KMS-11 (cell line): ENCODE results near the gene SHKBP1.

Experiments used
- H2AFZ ChIP-seq: fragments of 200-600 bp; sonication (generic); 2 replicates; pipeline ENCODE4 v1.6.1; 2016; ENCODE audit warnings: antibody characterized with exemption, mixed run types, low read depth
- H3K27ac ChIP-seq: fragments of 200-600 bp; sonication (generic); 2 replicates; pipeline ENCODE4 v1.6.1; 2016; ENCODE audit warnings: mild to moderate bottlenecking, mixed run types
- H3K27me3 ChIP-seq: fragments of 200-600 bp; sonication (generic); 2 replicates; pipeline ENCODE4 v1.6.1; 2017; ENCODE audit warnings: mild to moderate bottlenecking, low read depth, mixed run types, moderate library complexity; ENCODE audit not compliant: insufficient read depth
- H3K36me3 ChIP-seq: fragments of 200-600 bp; sonication (generic); 2 replicates; pipeline ENCODE4 v1.6.1; 2017; ENCODE audit warnings: mild to moderate bottlenecking, mixed run types; ENCODE audit not compliant: insufficient read depth
- H3K4me1 ChIP-seq: fragments of 200-600 bp; sonication (generic); 2 replicates; pipeline ENCODE4 v1.6.1; 2016; ENCODE audit warnings: mild to moderate bottlenecking, low read depth, mixed run types; ENCODE audit not compliant: poor library complexity, severe bottlenecking
- H3K4me2 ChIP-seq: fragments of 200-600 bp; sonication (generic); 2 replicates; pipeline ENCODE4 v1.7.0; 2016; ENCODE audit warnings: mild to moderate bottlenecking, mixed run types
- H3K4me3 ChIP-seq: fragments of 200-600 bp; sonication (generic); IDR thresholded peaks from 2 replicates; pipeline ENCODE4 v1.6.1; 2017; ENCODE audit warnings: low read depth, low read length, mixed read lengths; ENCODE audit not compliant: insufficient read depth
- H3K79me2 ChIP-seq: fragments of 200-600 bp; sonication (generic); 2 replicates; pipeline ENCODE4 v1.6.1; 2016; ENCODE audit warnings: low read depth, mixed run types; ENCODE audit not compliant: insufficient read depth
- H3K9ac ChIP-seq: fragments of 200-600 bp; sonication (generic); 2 replicates; pipeline ENCODE4 v1.6.1; 2016; ENCODE audit warnings: mild to moderate bottlenecking, mixed run types
- H4K20me1 ChIP-seq: fragments of 200-600 bp; sonication (generic); 2 replicates; pipeline ENCODE4 v1.6.1; 2016; ENCODE audit warnings: mild to moderate bottlenecking, mixed run types; ENCODE audit not compliant: insufficient read depth
- TF ChIP-seq, protein P1 (sequence below): fragments of 200-600 bp; sonication (generic); conservative IDR thresholded peaks from 2 replicates; pipeline ENCODE4 v1.6.1; 2017; ENCODE audit warnings: low read depth, mild to moderate bottlenecking, antibody characterized with exemption, low read length, moderate library complexity, mixed read lengths

Gene SHKBP1

DNA sequence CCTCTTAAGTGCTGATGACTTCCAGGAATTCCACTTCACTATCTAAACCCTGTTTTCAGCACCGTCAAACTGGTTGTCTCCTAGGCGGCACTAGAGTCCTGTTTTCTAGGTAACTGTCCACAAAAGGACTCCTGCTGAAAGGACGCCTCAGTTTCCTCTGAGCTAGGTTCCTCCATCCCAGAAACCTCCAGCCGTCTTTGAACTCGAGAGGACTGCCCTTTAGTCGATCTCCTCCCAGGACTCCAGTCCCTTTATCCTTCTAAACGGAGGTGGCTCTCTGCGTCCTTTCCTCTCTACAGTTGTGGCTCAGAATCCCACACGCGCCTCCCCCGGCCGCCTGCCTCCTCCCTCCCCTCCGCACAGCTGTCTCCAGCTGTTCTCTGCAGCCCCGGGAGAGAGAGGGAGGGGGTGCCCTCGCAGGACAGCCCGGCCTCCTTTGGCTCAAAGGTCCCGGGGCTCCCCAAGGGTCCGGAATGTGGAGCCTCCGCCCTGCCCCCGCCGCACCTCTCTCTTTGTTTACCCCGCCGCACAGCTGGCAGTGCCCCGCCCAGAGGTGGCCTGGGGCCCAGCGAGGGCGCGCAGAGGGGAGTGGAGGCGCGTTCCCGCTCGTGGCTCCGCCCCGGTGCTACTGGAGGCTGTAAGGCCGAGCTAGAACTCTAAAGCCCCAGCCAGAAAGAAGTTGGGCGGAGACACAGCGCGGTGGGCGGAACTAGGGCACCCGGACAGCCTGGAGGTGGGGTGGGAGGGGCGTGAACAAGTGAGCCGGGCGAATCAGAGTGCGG is 26.9 kb downstream of the SHKBP1 start:
- peak overlapping the region; percentile 76; the same call in 1 of the 2 replicates for H2AFZ ChIP-seq
- no peaks in the 10 kb centered on the region for H3K79me2 ChIP-seq
- H3K27me3 ChIP-seq: peaks cover 31% of the 10 kb centered on the region
- no peaks in the 10 kb centered on the region for H4K20me1 ChIP-seq
- no peak overlapping the region for H3K9ac ChIP-seq
- H3K27ac ChIP-seq: no peak overlapping the region; the same call in 1 of the 2 replicates
- peaks cover 58% of the 10 kb centered on the region for H3K4me1 ChIP-seq
- TF ChIP-seq, protein P1, sequence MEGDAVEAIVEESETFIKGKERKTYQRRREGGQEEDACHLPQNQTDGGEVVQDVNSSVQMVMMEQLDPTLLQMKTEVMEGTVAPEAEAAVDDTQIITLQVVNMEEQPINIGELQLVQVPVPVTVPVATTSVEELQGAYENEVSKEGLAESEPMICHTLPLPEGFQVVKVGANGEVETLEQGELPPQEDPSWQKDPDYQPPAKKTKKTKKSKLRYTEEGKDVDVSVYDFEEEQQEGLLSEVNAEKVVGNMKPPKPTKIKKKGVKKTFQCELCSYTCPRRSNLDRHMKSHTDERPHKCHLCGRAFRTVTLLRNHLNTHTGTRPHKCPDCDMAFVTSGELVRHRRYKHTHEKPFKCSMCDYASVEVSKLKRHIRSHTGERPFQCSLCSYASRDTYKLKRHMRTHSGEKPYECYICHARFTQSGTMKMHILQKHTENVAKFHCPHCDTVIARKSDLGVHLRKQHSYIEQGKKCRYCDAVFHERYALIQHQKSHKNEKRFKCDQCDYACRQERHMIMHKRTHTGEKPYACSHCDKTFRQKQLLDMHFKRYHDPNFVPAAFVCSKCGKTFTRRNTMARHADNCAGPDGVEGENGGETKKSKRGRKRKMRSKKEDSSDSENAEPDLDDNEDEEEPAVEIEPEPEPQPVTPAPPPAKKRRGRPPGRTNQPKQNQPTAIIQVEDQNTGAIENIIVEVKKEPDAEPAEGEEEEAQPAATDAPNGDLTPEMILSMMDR: no peak
- H3K4me3 ChIP-seq: no peak overlapping the region
- H3K4me2 ChIP-seq: peak overlapping the region; percentile 93
- H3K36me3 ChIP-seq: no peaks in the 10 kb centered on the region

DNA sequence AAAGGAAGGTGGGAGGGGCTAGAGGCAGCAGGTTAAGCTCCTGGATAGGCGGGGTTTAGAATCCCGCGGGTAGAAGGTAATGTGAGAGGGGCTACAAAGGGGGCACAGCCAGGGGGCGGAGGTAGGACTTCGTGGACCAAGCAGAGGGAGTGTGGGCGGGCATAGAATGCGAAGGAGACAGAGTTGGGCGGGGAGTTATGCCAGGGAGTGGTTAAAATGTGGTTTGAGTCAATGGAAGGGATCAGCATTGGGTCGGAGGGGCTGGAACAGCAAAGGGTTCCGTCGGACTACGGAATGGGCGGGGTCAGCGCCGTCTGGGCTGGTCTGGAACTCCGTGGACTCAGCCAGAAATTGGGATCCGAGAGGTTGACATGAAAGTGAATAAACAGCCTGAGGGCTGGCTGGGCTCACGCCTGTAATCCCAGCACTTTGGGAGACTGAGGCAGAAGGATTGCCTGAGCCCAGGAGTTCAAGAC is 27.5 kb downstream of the SHKBP1 start:
- Histone ChIP-seq H3K4me3 (no peak overlapping the region), H3K27ac (peak overlapping the region; percentile 67; the same call in 1 of the 2 replicates)

DNA sequence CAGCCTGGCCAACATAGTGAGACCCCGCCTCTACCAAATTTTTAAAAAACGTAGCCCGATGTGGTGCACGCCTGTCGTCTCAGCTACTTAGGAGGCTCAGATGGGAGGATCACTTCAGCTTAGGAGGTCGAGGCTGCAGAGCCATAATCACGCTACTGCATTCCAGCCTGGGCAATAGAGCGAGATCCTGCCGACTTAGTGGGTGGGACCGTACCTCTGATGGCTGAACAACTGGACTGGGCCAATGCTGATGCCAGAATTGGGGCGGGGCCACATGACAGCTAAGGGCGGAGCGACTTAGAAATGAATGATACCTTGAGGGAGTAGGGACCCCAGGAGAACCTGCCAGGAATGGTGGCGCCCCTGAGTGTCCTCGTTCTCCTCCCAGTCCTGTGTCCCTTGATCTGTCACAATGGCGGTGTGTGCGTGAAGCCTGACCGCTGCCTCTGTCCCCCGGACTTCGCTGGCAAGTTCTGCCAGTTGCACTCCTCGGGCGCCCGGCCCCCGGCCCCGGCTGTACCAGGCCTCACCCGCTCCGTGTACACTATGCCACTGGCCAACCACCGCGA is 28.1 kb downstream of the SHKBP1 start:
- Histone ChIP-seq H3K9ac (peak overlapping the region; percentile 56; the same call in 1 of the 2 replicates), H2AFZ (peak overlapping the region; percentile 51), H3K36me3 (no peaks in the 10 kb centered on the region), H3K4me1 (peaks cover 54% of the 10 kb centered on the region), H4K20me1 (no peaks in the 10 kb centered on the region), H3K4me3 (no peak overlapping the region), H3K79me2 (no peaks in the 10 kb centered on the region), H3K4me2 (peak overlapping the region; percentile 79; the same call in 1 of the 2 replicates), H3K27ac (peak overlapping the region; percentile 67), H3K27me3 (peaks cover 19% of the 10 kb centered on the region)
- TF ChIP-seq, protein P1: no peak

More for the DNA sequence above, 27.5 kb downstream of the SHKBP1 start:
- Histone ChIP-seq H4K20me1 (no peaks in the 10 kb centered on the region), H3K9ac (no peak overlapping the region), H2AFZ (peak overlapping the region; percentile 51; the same call in 1 of the 2 replicates), H3K4me1 (peaks cover 58% of the 10 kb centered on the region), H3K79me2 (no peaks in the 10 kb centered on the region), H3K4me2 (peak overlapping the region; percentile 79; the same call in 1 of the 2 replicates), H3K36me3 (no peaks in the 10 kb centered on the region), H3K27me3 (peaks cover 24% of the 10 kb centered on the region)
- TF ChIP-seq, protein P1: no peak

DNA sequence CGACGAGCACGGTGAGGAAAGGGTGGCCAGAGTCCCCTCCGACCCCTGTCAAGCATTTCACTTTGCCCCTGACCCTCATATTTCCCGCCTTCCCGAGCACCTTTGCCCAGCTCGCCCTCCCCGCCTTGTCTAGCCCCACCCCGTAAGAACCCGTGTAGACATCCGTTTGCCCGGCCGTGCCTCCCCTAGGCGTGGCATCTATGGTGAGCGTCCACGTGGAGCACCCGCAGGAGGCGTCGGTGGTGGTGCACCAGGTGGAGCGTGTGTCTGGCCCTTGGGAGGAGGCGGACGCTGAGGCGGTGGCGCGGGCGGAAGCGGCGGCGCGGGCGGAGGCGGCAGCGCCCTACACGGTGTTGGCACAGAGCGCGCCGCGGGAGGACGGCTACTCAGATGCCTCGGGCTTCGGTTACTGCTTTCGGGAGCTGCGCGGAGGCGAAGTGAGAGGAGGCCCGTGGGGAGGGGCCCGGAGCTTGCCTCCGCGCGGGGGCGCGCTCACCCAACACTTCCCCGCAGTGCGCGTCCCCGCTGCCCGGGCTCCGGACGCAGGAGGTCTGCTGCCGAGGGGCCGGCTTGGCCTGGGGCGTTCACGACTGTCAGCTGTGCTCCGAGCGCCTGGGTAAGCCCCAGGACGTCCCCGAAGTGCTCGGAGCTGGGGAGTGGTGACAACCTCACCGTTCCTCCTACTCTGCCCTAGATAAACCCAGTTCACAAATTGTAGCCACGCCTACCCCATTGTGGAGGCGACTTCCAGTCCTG is 28.7 kb downstream of the SHKBP1 start:
- TF ChIP-seq, protein P1: 0 out of 2 replicates have a peak, but pooled peaks have one; percentile 21

More for the DNA sequence above, 28.7 kb downstream of the SHKBP1 start:
- Histone ChIP-seq H3K79me2 (no peaks in the 10 kb centered on the region), H3K27me3 (peaks cover 12% of the 10 kb centered on the region), H3K9ac (peak overlapping the region; percentile 56), H4K20me1 (no peaks in the 10 kb centered on the region), H3K4me3 (no peak overlapping the region), H3K4me1 (peaks cover 51% of the 10 kb centered on the region), H3K36me3 (no peaks in the 10 kb centered on the region), H3K27ac (peak overlapping the region; percentile 67), H2AFZ (peak overlapping the region; percentile 51), H3K4me2 (peak overlapping the region; percentile 79)
